ENCODE data around the gene ZNF264.

- TF ChIP-seq CTCF (IDR thresholded peaks at IDR 0.05; ENCODE audit: insufficient read depth, low read length) (no peak), POLR2AphosphoS5 (IDR thresholded peaks at IDR 0.05; ENCODE audit: low read depth) (no peak), REST (IDR thresholded peaks at IDR 0.05; ENCODE audit: insufficient replicate concordance, low read depth) (no peak), GABPA (IDR thresholded peaks at IDR 0.05; ENCODE audit: low read depth) (no peak)
Observed at GRCh38 chr19:57141699-57142098, 49.6 kb upstream of the ZNF264 start.
